Upper lobe of left lung (tissue), 4 donors: ENCODE data around the gene TMEM135.
"Not testable (repeated sequence)": the region's sequence is repeated elsewhere in the genome, so short reads cannot be mapped to it uniquely, and the experiment has no call there.

Experiments used
- POLR2A ChIP-seq, 4 donors: fragments of 450-650 bp; IDR thresholded peaks; one replicate each; pipeline ENCODE4 v1.5.1; 2016 to 2017; ENCODE audit warnings: antibody characterized with exemption in 4 of 4, mild to moderate bottlenecking in 2 of 4
- POLR2AphosphoS5 ChIP-seq, 2 donors: sonication (generic); formaldehyde crosslinking; IDR thresholded peaks; one replicate each; pipeline ENCODE4 v1.5.1; 2017; ENCODE audit warnings: antibody characterized with exemption in 2 of 2

- TF ChIP-seq POLR2A, POLR2AphosphoS5 (IDR thresholded peaks at IDR 0.05): not testable (repeated sequence)
These were observed 11.3 kb upstream of the TMEM135 start for GRCh38 chr11:87026415-87026814.
